Activated naive CD8-positive, alpha-beta T cell treated with anti-CD3 and anti-CD28 coated beads, Interleukin-2, amount 50 U/mL, for 24 hours (primary cell): ENCODE results near the gene SORL1.

Source experiments
- ATAC-seq: fragments of 150-1000 bp; cut with Tn5 transposase; one replicate; pipeline ENCODE4 v1.10.0; 2021
- DNase-seq: peaks from one replicate; pipeline ENCODE4 v3.0.0; 2021
- H3K27ac Mint-ChIP-seq: one replicate; pipeline ENCODE4 v1.8.0; 2021; ENCODE audit warnings: mild to moderate bottlenecking, mixed read lengths
- H3K27me3 Mint-ChIP-seq: one replicate; pipeline ENCODE4 v1.8.0; 2021; ENCODE audit warnings: mixed read lengths
- H3K36me3 Mint-ChIP-seq: one replicate; pipeline ENCODE4 v1.8.0; 2021; ENCODE audit warnings: low read depth, mixed read lengths
- H3K4me1 Mint-ChIP-seq: one replicate; pipeline ENCODE4 v1.8.0; 2021; ENCODE audit warnings: mixed read lengths
- H3K4me3 Mint-ChIP-seq: one replicate; pipeline ENCODE4 v1.8.0; 2021; ENCODE audit warnings: mild to moderate bottlenecking, moderate library complexity, mixed read lengths
- H3K9me3 Mint-ChIP-seq: one replicate; pipeline ENCODE4 v1.8.0; 2021; ENCODE audit warnings: mixed read lengths

The SORL1 gene

GRCh38 chr11:121418625-121419114 lies 33.4 kb upstream of the SORL1 start:
- no peak overlapping the region for H3K4me3 Mint-ChIP-seq
- H3K36me3 Mint-ChIP-seq: no peaks in the 10 kb centered on the region
- H3K27ac Mint-ChIP-seq: peak overlapping the region; percentile 12
- ATAC-seq (peak; percentile 59), DNase-seq (peak; percentile 25)
- no peaks in the 10 kb centered on the region for H3K27me3 Mint-ChIP-seq
- H3K4me1 Mint-ChIP-seq: peaks cover 63% of the 10 kb centered on the region
- H3K9me3 Mint-ChIP-seq: no peaks in the 10 kb centered on the region

- no peaks in the 10 kb centered on the region for H3K27me3 Mint-ChIP-seq
- no peaks in the 10 kb centered on the region for H3K9me3 Mint-ChIP-seq
- no peak overlapping the region for H3K4me3 Mint-ChIP-seq
- no peaks in the 10 kb centered on the region for H3K36me3 Mint-ChIP-seq
- peaks cover 70% of the 10 kb centered on the region for H3K4me1 Mint-ChIP-seq
- DNase-seq (no peak), ATAC-seq (no peak)
- no peak overlapping the region for H3K27ac Mint-ChIP-seq
Observed at GRCh38 chr11:121419836-121420235, 32.3 kb upstream of the SORL1 start.

GRCh38 chr11:121420398-121420797 lies 31.7 kb upstream of the SORL1 start:
- ATAC-seq (no peak), DNase-seq (no peak)
- H3K9me3 Mint-ChIP-seq: no peaks in the 10 kb centered on the region
- no peak overlapping the region for H3K27ac Mint-ChIP-seq
- H3K4me3 Mint-ChIP-seq: no peak overlapping the region
- H3K36me3 Mint-ChIP-seq: peaks cover 3% of the 10 kb centered on the region
- no peaks in the 10 kb centered on the region for H3K27me3 Mint-ChIP-seq
- peaks cover 72% of the 10 kb centered on the region for H3K4me1 Mint-ChIP-seq

- Mint-ChIP-seq H3K4me1 (peaks cover 69% of the 10 kb centered on the region), H3K27me3 (no peaks in the 10 kb centered on the region), H3K4me3 (no peak overlapping the region), H3K27ac (no peak overlapping the region), H3K9me3 (no peaks in the 10 kb centered on the region), H3K36me3 (peaks cover 3% of the 10 kb centered on the region)
- DNase-seq (no peak), ATAC-seq (no peak)
Observed at GRCh38 chr11:121421149-121421901, 30.8 kb upstream of the SORL1 start.

DNA sequence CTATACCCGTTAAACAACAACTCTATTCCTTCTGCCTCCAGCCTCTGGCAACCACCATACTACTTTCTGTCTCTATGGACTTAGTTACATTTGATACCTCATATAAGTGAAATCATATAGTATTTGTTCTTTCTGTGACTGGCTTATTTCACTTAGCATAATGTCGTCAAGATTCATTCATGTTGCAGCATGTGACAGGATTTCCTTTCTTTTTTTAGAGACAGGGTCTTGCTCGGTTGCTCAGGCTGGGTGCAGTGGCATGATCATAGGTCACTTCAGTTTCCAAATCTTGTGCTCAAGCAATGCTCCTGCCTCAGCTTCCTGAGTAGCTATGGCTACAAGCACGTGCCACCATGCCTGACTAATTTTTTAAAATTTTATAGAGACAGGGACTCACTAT lies 29.4 kb upstream of the SORL1 start:
- Mint-ChIP-seq H3K4me3 (peak overlapping the region; percentile 12), H3K27me3 (no peaks in the 10 kb centered on the region), H3K9me3 (no peaks in the 10 kb centered on the region), H3K36me3 (peaks cover 3% of the 10 kb centered on the region), H3K27ac (peak overlapping the region; percentile 5), H3K4me1 (peaks cover 62% of the 10 kb centered on the region)
- DNase-seq (no peak), ATAC-seq (peak; percentile 10)

DNA sequence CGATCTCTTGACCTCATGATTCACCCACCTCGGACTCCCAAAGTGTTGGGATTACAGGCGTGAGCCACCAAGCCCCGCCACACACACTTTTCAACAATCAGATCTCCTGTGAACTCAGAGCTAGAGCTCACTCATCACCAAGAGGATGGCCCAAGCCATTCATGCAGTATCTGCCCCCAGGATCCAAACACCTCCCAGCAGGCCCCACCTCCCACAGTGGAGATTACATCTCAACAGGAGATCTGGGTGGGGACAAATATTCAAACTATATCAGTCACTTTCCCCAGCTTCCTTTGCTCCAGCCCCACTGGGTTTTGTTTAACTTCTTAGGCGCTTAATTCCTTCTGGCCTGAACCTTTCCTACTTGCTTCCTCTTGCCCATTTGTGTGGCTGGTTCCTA lies 26.3 kb upstream of the SORL1 start:
- ATAC-seq (no peak), DNase-seq (no peak)
- no peak overlapping the region for H3K4me3 Mint-ChIP-seq
- peaks cover 3% of the 10 kb centered on the region for H3K36me3 Mint-ChIP-seq
- no peaks in the 10 kb centered on the region for H3K9me3 Mint-ChIP-seq
- peaks cover 46% of the 10 kb centered on the region for H3K4me1 Mint-ChIP-seq
- H3K27ac Mint-ChIP-seq: no peak overlapping the region
- H3K27me3 Mint-ChIP-seq: no peaks in the 10 kb centered on the region

GRCh38 chr11:121426476-121427399 lies 25.4 kb upstream of the SORL1 start:
- H3K27ac Mint-ChIP-seq: no peak overlapping the region
- H3K4me3 Mint-ChIP-seq: peak overlapping the region; percentile 67
- peaks cover 48% of the 10 kb centered on the region for H3K4me1 Mint-ChIP-seq
- no peaks in the 10 kb centered on the region for H3K9me3 Mint-ChIP-seq
- peaks cover 3% of the 10 kb centered on the region for H3K36me3 Mint-ChIP-seq
- peak; percentile 64 for ATAC-seq
- DNase-seq: peak; percentile 73
- H3K27me3 Mint-ChIP-seq: no peaks in the 10 kb centered on the region

GRCh38 chr11:121427400-121427744 lies 24.7 kb upstream of the SORL1 start:
- H3K9me3 Mint-ChIP-seq: no peaks in the 10 kb centered on the region
- H3K27ac Mint-ChIP-seq: no peak overlapping the region
- peaks cover 49% of the 10 kb centered on the region for H3K4me1 Mint-ChIP-seq
- no peak for ATAC-seq
- H3K27me3 Mint-ChIP-seq: no peaks in the 10 kb centered on the region
- peaks cover 3% of the 10 kb centered on the region for H3K36me3 Mint-ChIP-seq
- peak overlapping the region; percentile 27 for H3K4me3 Mint-ChIP-seq
- DNase-seq: no peak

GRCh38 chr11:121429556-121429955 lies 22.6 kb upstream of the SORL1 start:
- Mint-ChIP-seq H3K36me3 (peaks cover 3% of the 10 kb centered on the region), H3K4me1 (peaks cover 35% of the 10 kb centered on the region), H3K9me3 (no peaks in the 10 kb centered on the region), H3K27ac (no peak overlapping the region), H3K27me3 (no peaks in the 10 kb centered on the region), H3K4me3 (no peak overlapping the region)
- ATAC-seq: no peak
- no peak for DNase-seq

- Mint-ChIP-seq H3K9me3 (no peaks in the 10 kb centered on the region), H3K27ac (peak overlapping the region; percentile 5), H3K36me3 (no peaks in the 10 kb centered on the region), H3K27me3 (no peaks in the 10 kb centered on the region), H3K4me1 (peaks cover 52% of the 10 kb centered on the region), H3K4me3 (no peak overlapping the region)
- ATAC-seq: peak; percentile 80
- no peak for DNase-seq
Observed at GRCh38 chr11:121431820-121432526, 20.1 kb upstream of the SORL1 start.

GRCh38 chr11:121435132-121435531 lies 17.0 kb upstream of the SORL1 start:
- no peak overlapping the region for H3K27ac Mint-ChIP-seq
- no peak overlapping the region for H3K4me3 Mint-ChIP-seq
- DNase-seq: no peak
- peak; percentile 15 for ATAC-seq
- peaks cover 55% of the 10 kb centered on the region for H3K4me1 Mint-ChIP-seq
- no peaks in the 10 kb centered on the region for H3K9me3 Mint-ChIP-seq
- peaks cover 5% of the 10 kb centered on the region for H3K36me3 Mint-ChIP-seq
- no peaks in the 10 kb centered on the region for H3K27me3 Mint-ChIP-seq

DNA sequence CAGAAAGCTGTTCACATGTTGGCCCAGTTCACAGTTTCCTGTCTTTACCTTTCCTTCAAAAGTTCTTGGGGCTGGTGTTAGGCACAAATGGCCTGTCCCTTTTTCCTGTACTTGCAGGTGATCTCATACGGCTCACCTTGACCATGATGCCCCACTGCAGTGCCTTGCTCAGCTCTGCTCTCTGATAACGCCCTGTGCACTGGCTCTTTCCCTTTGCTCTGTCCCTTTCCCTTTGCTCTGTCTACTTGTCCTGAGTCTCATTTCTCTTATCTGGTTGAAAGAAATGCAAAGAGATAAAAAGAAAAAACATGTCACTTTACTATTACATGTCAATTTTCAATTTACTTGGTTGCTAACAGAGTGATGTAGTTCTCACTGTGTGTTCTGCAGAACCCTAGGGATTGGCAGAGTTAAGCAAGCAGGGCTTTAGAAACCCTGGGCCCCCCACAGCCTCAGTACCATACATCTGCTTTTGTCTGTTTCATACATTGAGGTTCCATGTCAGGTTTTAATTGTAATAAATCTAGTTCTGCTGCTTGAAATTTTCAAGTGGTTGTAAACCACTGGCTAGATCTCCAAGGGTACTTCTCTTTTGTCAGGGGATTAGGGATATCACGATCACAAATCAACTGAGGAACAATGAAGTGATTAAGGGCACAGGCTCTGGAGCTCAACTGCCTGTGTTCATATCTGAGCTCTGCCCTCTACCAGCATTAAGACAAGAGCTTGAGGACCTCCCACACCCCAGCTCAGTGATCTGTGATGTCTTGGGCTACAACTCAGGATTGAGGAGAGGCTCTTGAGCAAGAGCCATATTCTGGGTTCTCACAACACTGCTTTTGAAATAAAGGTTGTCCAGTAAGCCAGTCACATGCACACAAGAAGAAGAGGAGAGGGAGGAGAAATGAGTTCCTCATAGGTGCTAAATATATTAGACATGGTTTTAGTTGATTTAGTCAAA lies 16.3 kb upstream of the SORL1 start:
- ATAC-seq (no peak), DNase-seq (no peak)
- no peaks in the 10 kb centered on the region for H3K27me3 Mint-ChIP-seq
- H3K4me3 Mint-ChIP-seq: no peak overlapping the region
- no peak overlapping the region for H3K27ac Mint-ChIP-seq
- H3K9me3 Mint-ChIP-seq: no peaks in the 10 kb centered on the region
- peaks cover 5% of the 10 kb centered on the region for H3K36me3 Mint-ChIP-seq
- peaks cover 55% of the 10 kb centered on the region for H3K4me1 Mint-ChIP-seq

GRCh38 chr11:121437018-121437685 lies 15.0 kb upstream of the SORL1 start:
- DNase-seq (no peak), ATAC-seq (no peak)
- H3K27me3 Mint-ChIP-seq: no peaks in the 10 kb centered on the region
- H3K4me3 Mint-ChIP-seq: no peak overlapping the region
- H3K9me3 Mint-ChIP-seq: no peaks in the 10 kb centered on the region
- H3K36me3 Mint-ChIP-seq: peaks cover 5% of the 10 kb centered on the region
- no peak overlapping the region for H3K27ac Mint-ChIP-seq
- H3K4me1 Mint-ChIP-seq: peaks cover 45% of the 10 kb centered on the region
